HuH-7 (cell line): ENCODE results near the gene THRB.

ENCODE experiments used
- DNase-seq: peaks from one replicate; pipeline ENCODE4 v3.0.0; 2011; ENCODE audit warnings: low spot score

The THRB gene

GRCh38 chr3:24512564-24513197, 18.0 kb upstream of the THRB start:
- no peak for DNase-seq

GRCh38 chr3:24510030-24510648, 15.5 kb upstream of the THRB start:
- DNase-seq = no peak

- DNase-seq = no peak
Measured at GRCh38 chr3:24508423-24508839, 13.8 kb upstream of the THRB start.

GRCh38 chr3:24507776-24508422, 13.2 kb upstream of the THRB start:
- no peak for DNase-seq

GRCh38 chr3:24506966-24507775, 12.5 kb upstream of the THRB start:
- DNase-seq = no peak

- no peak for DNase-seq
Measured at GRCh38 chr3:24505691-24506550, 11.3 kb upstream of the THRB start.

GRCh38 chr3:24504772-24505171, 10.1 kb upstream of the THRB start:
- no peak for DNase-seq

- no peak for DNase-seq
Measured at GRCh38 chr3:24503616-24504113, 9.0 kb upstream of the THRB start.

GRCh38 chr3:24502690-24503089, 8.0 kb upstream of the THRB start:
- DNase-seq = no peak

GRCh38 chr3:24500806-24501205, 6.2 kb upstream of the THRB start:
- no peak for DNase-seq

- DNase-seq = no peak
Measured at GRCh38 chr3:24499991-24500390, 5.3 kb upstream of the THRB start.

GRCh38 chr3:24498796-24499195, 4.1 kb upstream of the THRB start:
- no peak for DNase-seq

- DNase-seq = no peak
Measured at GRCh38 chr3:24498391-24498790, 3.7 kb upstream of the THRB start.

- no peak for DNase-seq
Measured at GRCh38 chr3:24497942-24498341, 3.3 kb upstream of the THRB start.

- peak; percentile 94 for DNase-seq
Measured at GRCh38 chr3:24496529-24497482, 2.2 kb upstream of the THRB start.

- peak; percentile 78 for DNase-seq
Measured at GRCh38 chr3:24495326-24495994, 810 bp upstream of the THRB start.

- peak; percentile 83 for DNase-seq
Measured at GRCh38 chr3:24493746-24494617, 668 bp downstream of the THRB start.

- no peak for DNase-seq
Measured at GRCh38 chr3:24492971-24493551, 1.6 kb downstream of the THRB start.
